Heart left ventricle (tissue), 16 donors: ENCODE results near the gene MYO5A. TPM values are rescaled to one million over a fixed set of nuclear protein-coding genes. Genes with fewer than 3 reads are reported as not detected.

Source experiments
- ATAC-seq, 4 donors: fragments of 200-7000 bp; cut with Tn5 transposase; one replicate each; pipeline ENCODE4 v1.9.1; 2020 to 2022; ENCODE audit warnings: moderate library complexity in 4 of 4, mild to moderate bottlenecking in 3 of 4, moderate number of reproducible peaks in 1 of 4
- DNase-seq, 5 donors: peaks; one replicate each; pipeline ENCODE4 v3.0.0-alpha.2; 2020
- H3K27ac ChIP-seq, 12 donors: fragments of 200-600 bp; sonication (generic) in 4 of 12; one replicate each; pipeline versions ENCODE4 v1.5.0 to v1.8.0; 2016 to 2022; ENCODE audit warnings: mild to moderate bottlenecking in 2 of 12
- H3K27me3 ChIP-seq, 9 donors: fragments of 200-600 bp; sonication (generic) in 2 of 9; one replicate each; pipeline versions ENCODE4 v1.5.1 to v1.8.0; 2016 to 2022; ENCODE audit warnings: mild to moderate bottlenecking in 3 of 9
- H3K36me3 ChIP-seq, 9 donors: fragments of 200-600 bp; sonication (generic) in 2 of 9; one replicate each; pipeline versions ENCODE4 v1.5.0 to v1.8.0; 2018 to 2022; ENCODE audit warnings: mild to moderate bottlenecking in 2 of 9
- H3K4me1 ChIP-seq, 12 donors: fragments of 200-600 bp; sonication (generic) in 4 of 12; one replicate each; pipeline versions ENCODE4 v1.5.0 to v1.8.0; 2016 to 2022; ENCODE audit warnings: mild to moderate bottlenecking in 3 of 12
- H3K4me3 ChIP-seq, 12 donors: fragments of 200-600 bp; sonication (generic) in 4 of 12; one replicate each; pipeline versions ENCODE4 v1.5.0 to v1.8.0; 2017 to 2022; ENCODE audit warnings: mild to moderate bottlenecking in 9 of 12, moderate library complexity in 4 of 12
- H3K9me3 ChIP-seq, 12 donors: fragments of 200-600 bp; sonication (generic) in 4 of 12; one replicate each; pipeline versions ENCODE4 v1.5.0 to v1.8.0; 2016 to 2022; ENCODE audit warnings: mild to moderate bottlenecking in 1 of 12
- CTCF ChIP-seq, 12 donors: fragments of 200-600 bp; sonication (generic) in 4 of 12; IDR thresholded peaks; one replicate each; pipeline versions ENCODE4 v1.5.0 to v1.8.0; 2018 to 2022; ENCODE audit warnings: antibody characterized with exemption in 12 of 12, mild to moderate bottlenecking in 5 of 12
- POLR2A ChIP-seq, 2 donors: fragments of 450-650 bp; IDR thresholded peaks; one replicate each; pipeline ENCODE4 v1.6.1; 2017; ENCODE audit warnings: antibody characterized with exemption in 2 of 2, mild to moderate bottlenecking in 2 of 2, moderate library complexity in 2 of 2
- WGBS, 4 donors: extraction: QIAGEN DNeasy Blood & Tissue Kit in 2 of 4; methylation state at CpG; one replicate each; pipeline versions ENCODE4 v1.1.5 to v1.1.7; 2013 to 2018; 5-methylcytosine and 5-hydroxymethylcytosine counted together
- intact Hi-C, 10 donors: fragments of 100-400 bp; cut with DNase I; formaldehyde crosslinking; loops; one replicate each; pipeline versions ENCODE4 v1.11.1 to v1.14.2; 2022
- microRNA counts, 2 donors: library from miRNA; unstranded; fragments of <30 nt; microRNA quantifications; one replicate each; lab custom pipeline; 2016
- microRNA-seq, 4 donors: library from miRNA; unstranded; fragments of <30 nt; microRNA quantifications; one replicate each; pipeline versions ENCODE4 to v1.2.0, GENCODE V29; 2017 to 2020
- polyA plus RNA-seq, 2 donors: library from polyadenylated mRNA; stranded (reverse); fragments of 200-250 nt; gene quantifications; one replicate each; pipeline ENCODE4 v1.2.3, GENCODE V29; 2013
- total RNA-seq, 9 donors: library from RNA; depleted of rRNA in 2 of 9; stranded (reverse); fragments of >200 nt in 2 of 9; fragmentation: NEBNext Ultra II Directional in 3 of 9; extraction: Animal tissue kit (Norgen Biotek cat#: 25700) in 3 of 9; gene quantifications; one replicate each; pipeline versions ENCODE4 v1.1.0 to v1.2.4, GENCODE V29; 2016 to 2023
- donor health status: ischemic (EF 13 %, LVEDD 7.1; RV severe dilation, severe dysfunction).
- donor health status: healthy with polysubstance abuse.
- donor health status: DM: no; HTN: yes; CAD: no.
- donor health status: DM: no; HTN: no; CAD: no.
- donor health status: ischemic (EF 25% LVEDD 6.9; RV normal size, moderate dysfunction).
- donor health status: ischemic (EF 25% LVEDD 5.7; RV mildly dilated, moderate dysfunction).
- donor health status: healthy.
- donor health status: DM: yes; HTN: yes; CAD: no.
- donor health status: ischemic (EF 35%, LVEDD 5.7; RV mildly dilated, moderate dysfunction).
- donor health status: nonischemic (EF 11% LVEDD 7.7; RV severe dilation, severe dysfunction).
- donor health status: DM: yes; HTN: yes; CAD: no.
- donor health status: PGD.
- donor health status: ischemic (EF 29% LVEDD 5.4; RV normal size, mild dysfunction).
- donor health status: nonischemic (EF 23%, LVEDD 6.1; RV moderate dilation, normal function).

Gene MYO5A
- total and polyA plus RNA-seq, 11 donors, result 3.2 to 29.6 (median 6.9) TPM

- ATAC-seq, result no peak
- H3K27ac ChIP-seq, result no peak overlapping the region
- peaks cover 0 to 8% (median 0%) of the 10 kb centered on the region in 9 donors for H3K36me3 ChIP-seq
- H3K4me1 ChIP-seq, result peaks cover 0 to 37% (median 20%) of the 10 kb centered on the region in 12 donors
- H3K4me3 ChIP-seq, result no peak overlapping the region
- 72 to 97% (median 91%) methylated on average over 4 of the region's 4 CpGs for WGBS, 4 donors
- no peak for DNase-seq
- intact Hi-C loops, result loop anchor here in 7 of 10 donors (5.0 to 10.0 kb wide), 4 partner anchors 75 to 478 kb away; partner anchors contain the start of gene ARPP19 (in 5 of the 7)
- H3K27me3 ChIP-seq, result no peaks in the 10 kb centered on the region
- H3K9me3 ChIP-seq, result no peaks in the 10 kb centered on the region
- no peak for TF ChIP-seq CTCF (IDR thresholded peaks at IDR 0.05)
Measured at GRCh38 chr15:52259503-52259902, 269.2 kb downstream of the MYO5A start.

GRCh38 chr15:52258461-52258860 is 270.2 kb downstream of the MYO5A start:
- ATAC-seq, result no peak
- H3K27me3 ChIP-seq, result no peaks in the 10 kb centered on the region
- no peak for TF ChIP-seq CTCF (IDR thresholded peaks at IDR 0.05)
- no peak for TF ChIP-seq POLR2A (IDR thresholded peaks at IDR 0.05)
- intact Hi-C loops, result loop anchor here in 7 of 10 donors (5.0 to 10.0 kb wide), 4 partner anchors 76 to 479 kb away; partner anchors contain the start of gene ARPP19 (in 5 of the 7)
- no peak overlapping the region for H3K27ac ChIP-seq
- no peak overlapping the region for H3K4me3 ChIP-seq
- DNase-seq, result no peak
- no peaks in the 10 kb centered on the region for H3K9me3 ChIP-seq
- WGBS, 4 donors, result 94 to 97% (median 96%) methylated on average over 5 of the region's 5 CpGs
- peaks cover 0 to 8% (median 0%) of the 10 kb centered on the region in 9 donors for H3K36me3 ChIP-seq
- peaks cover 0 to 37% (median 20%) of the 10 kb centered on the region in 12 donors for H3K4me1 ChIP-seq

GRCh38 chr15:52257734-52258062 is 271.0 kb downstream of the MYO5A start:
- intact Hi-C loops, result loop anchor here in 8 of 10 donors (2.0 to 10.0 kb wide), 5 partner anchors 77 to 480 kb away; partner anchors contain the start of gene ARPP19 (in 5 of the 8)
- DNase-seq, result no peak
- Histone ChIP-seq H3K4me1 (peaks cover 0 to 36% (median 20%) of the 10 kb centered on the region in 12 donors), H3K4me3 (no peak overlapping the region), H3K9me3 (no peaks in the 10 kb centered on the region), H3K36me3 (peaks cover 0 to 12% (median 0%) of the 10 kb centered on the region in 9 donors), H3K27me3 (no peaks in the 10 kb centered on the region), H3K27ac (no peak overlapping the region)
- peak in 1 of 4 donors; percentile 16 for ATAC-seq
- TF ChIP-seq CTCF (IDR thresholded peaks at IDR 0.05) (no peak), POLR2A (IDR thresholded peaks at IDR 0.05) (no peak)
- WGBS, 4 donors, result 27 to 40% (median 36%) methylated on average over 5 of the region's 5 CpGs

MicroRNAs encoded within 50 kb of the gene (microRNA counts, 767-probe panel; counts per million panel counts)
- 0 to 71.6 counts per million in 2 donors for microRNA hsa-miR-1266 (lab: Ali Mortazavi, UCI)

Small RNA genes within 50 kb of the gene (microRNA-seq; reads per million reads assigned to microRNA genes)
- gene MIR1266, result 0 to 0.64 (median 0.21) reads per million in 4 donors

Other genes with a start within 250 kb of the MYO5A start
- 1 to 10 TPM; 1.0 to 7.2 (median 3.4) TPM for gene MYO5C, start 233.1 kb downstream of the MYO5A start, total RNA-seq
- gene MYO5C, start 233.1 kb downstream of the MYO5A start, polyA plus RNA-seq, result under 1 TPM; 0.89 to 0.95 TPM
- 100 to 1,000 TPM in 7 of 9 donors, 10 to 100 TPM in 2; 77.2 to 182 (median 147) TPM for gene ARPP19, start 40.1 kb upstream of the MYO5A start, total RNA-seq
- 100 to 1,000 TPM in 1 of 2 donors, 10 to 100 TPM in 1; 28.5 to 122 TPM for gene ARPP19, start 40.1 kb upstream of the MYO5A start, polyA plus RNA-seq
- 10 to 100 TPM; 21.3 to 51.5 (median 29.8) TPM for gene ATOSA, start 150.5 kb upstream of the MYO5A start, total RNA-seq
- 10 to 100 TPM; 12.2 to 42.7 TPM for gene ATOSA, start 150.5 kb upstream of the MYO5A start, polyA plus RNA-seq